ENCODE data around the gene MAP4K2.

- no peak for TF ChIP-seq TAF1 (IDR thresholded peaks at IDR 0.05; ENCODE audit: borderline replicate concordance, low read depth, low read length)
- TF ChIP-seq POLR2A (IDR thresholded peaks at IDR 0.05; ENCODE audit: low read depth, low read length), result no peak
- no peak for TF ChIP-seq POLR2AphosphoS5 (IDR thresholded peaks at IDR 0.05; ENCODE audit: low read depth, low read length)
Measured at GRCh38 chr11:64829536-64830251, 26.7 kb upstream of the MAP4K2 start.
